IMR-90 (cell line): ENCODE measurements around the gene EEF1G. TPM values are rescaled to one million over a fixed set of nuclear protein-coding genes. Genes with fewer than 3 reads are reported as not detected.

Experiments
- ATAC-seq: fragments of 200-7000 bp; cut with Tn5 transposase; 2 replicates; pipeline ENCODE4 v1.9.1; 2020; ENCODE audit warnings: low read depth, mild to moderate bottlenecking, moderate library complexity
- BruUV-seq: library from RNA; stranded (reverse); fragments of 400-500 nt; replicated peaks from 2 replicates; lab custom pipeline; 2021; lab: Mats Ljungman, UMichigan
- CTCF ChIA-PET: fragments of 300-600 bp; formaldehyde crosslinking; extraction: SDS; loops from one replicate; lab custom pipeline; 2021; ENCODE audit warnings: antibody characterized with exemption; lab: Yijun Ruan, JAX
- POLR2A ChIA-PET: fragments of 300-600 bp; sonication (Branson Sonifier 250); formaldehyde crosslinking; loops from one replicate; lab custom pipeline; 2022; ENCODE audit warnings: antibody characterized with exemption; ENCODE audit not compliant: unreplicated experiment; lab: Charles Lee
- DNase-seq: peaks from one replicate; pipeline ENCODE4 v3.0.0; 2013
- H2AFZ ChIP-seq: replicated peaks from 2 replicates; pipeline ENCODE3; 2013; ENCODE audit warnings: low read length, mild to moderate bottlenecking; ENCODE audit not compliant: poor library complexity
- H2AK5ac ChIP-seq: 2 replicates; pipeline ENCODE4 v1.6.1; 2013; ENCODE audit warnings: low read depth, low read length, inconsistent platforms
- H2AK9ac ChIP-seq: replicated peaks from 2 replicates; pipeline ENCODE3; 2013; ENCODE audit warnings: mild to moderate bottlenecking, low read depth, low read length, moderate library complexity; ENCODE audit not compliant: poor library complexity
- H2BK120ac ChIP-seq: 2 replicates; pipeline ENCODE4 v1.6.1; 2013; ENCODE audit warnings: low read depth, low read length, inconsistent platforms
- H2BK15ac ChIP-seq: 3 replicates; pipeline ENCODE4 v1.6.1; 2013; ENCODE audit warnings: low read depth, low read length, inconsistent platforms
- H2BK20ac ChIP-seq: 2 replicates; pipeline ENCODE4 v1.6.1; 2013; ENCODE audit warnings: low read depth, mild to moderate bottlenecking, inconsistent platforms, low read length, moderate library complexity
- H2BK5ac ChIP-seq: 2 replicates; pipeline ENCODE4 v1.6.1; 2013; ENCODE audit warnings: mild to moderate bottlenecking, low read depth, low read length, inconsistent platforms; ENCODE audit not compliant: poor library complexity, severe bottlenecking
- H3K14ac ChIP-seq: replicated peaks from 2 replicates; pipeline ENCODE4 v1.6.1; 2013; ENCODE audit warnings: low read depth, low read length, inconsistent platforms
- H3K18ac ChIP-seq: 2 replicates; pipeline ENCODE4 v1.6.1; 2013; ENCODE audit warnings: low read depth, low read length, control low read depth
- H3K23ac ChIP-seq: 2 replicates; pipeline ENCODE4 v1.6.1; 2013; ENCODE audit warnings: low read depth, low read length, inconsistent platforms
- H3K27ac ChIP-seq: 2 replicates; pipeline ENCODE4 v1.5.1; 2013; ENCODE audit warnings: mild to moderate bottlenecking, control low read depth, low read length; ENCODE audit not compliant: insufficient read depth
- H3K27me3 ChIP-seq: 2 replicates; pipeline ENCODE4 v1.6.1; 2013; ENCODE audit warnings: low read length; ENCODE audit not compliant: control insufficient read depth, insufficient read depth
- H3K36me3 ChIP-seq: 2 replicates; pipeline ENCODE4 v1.6.1; 2013; ENCODE audit warnings: low read length, mixed read lengths; ENCODE audit not compliant: control insufficient read depth, insufficient read depth
- H3K4ac ChIP-seq: 2 replicates; pipeline ENCODE4 v1.6.1; 2013; ENCODE audit warnings: low read depth, low read length, inconsistent platforms
- H3K4me1 ChIP-seq: 2 replicates; pipeline ENCODE4 v1.6.1; 2013; ENCODE audit warnings: low read length, mixed read lengths; ENCODE audit not compliant: control insufficient read depth, insufficient read depth
- H3K4me2 ChIP-seq: 2 replicates; pipeline ENCODE4 v1.6.1; 2013; ENCODE audit warnings: low read depth, mild to moderate bottlenecking, control low read depth, low read length, moderate library complexity
- H3K4me3 ChIP-seq: 2 replicates; pipeline ENCODE4 v1.5.1; 2013; ENCODE audit warnings: low read depth, mild to moderate bottlenecking, control low read depth, low read length, moderate library complexity; ENCODE audit not compliant: insufficient read depth
- H3K56ac ChIP-seq: 2 replicates; pipeline ENCODE4 v1.6.1; 2013; ENCODE audit warnings: low read length, inconsistent platforms; ENCODE audit not compliant: insufficient read depth; ENCODE audit errors: extremely low read depth
- H3K79me1 ChIP-seq, 2 experiments: 2 replicates each; pipeline ENCODE4 v1.6.1; 2013; ENCODE audit warnings: low read length in 2 of 2, inconsistent platforms in 1 of 2, low read depth in 1 of 2
- H3K9ac ChIP-seq: 2 replicates; pipeline ENCODE4 v1.6.1; 2013; ENCODE audit warnings: low read depth, low read length, control low read depth
- H3K9me1 ChIP-seq: 2 replicates; pipeline ENCODE4 v1.6.1; 2013; ENCODE audit warnings: low read length, inconsistent platforms; ENCODE audit not compliant: insufficient read depth
- H3K9me3 ChIP-seq: 2 replicates; pipeline ENCODE4 v1.6.1; 2013; ENCODE audit warnings: low read length; ENCODE audit not compliant: control insufficient read depth, insufficient read depth
- H4K20me1 ChIP-seq: 2 replicates; pipeline ENCODE4 v1.6.1; 2013; ENCODE audit warnings: low read length, inconsistent platforms; ENCODE audit not compliant: insufficient read depth
- H4K5ac ChIP-seq: 2 replicates; pipeline ENCODE4 v1.6.1; 2013; ENCODE audit warnings: mild to moderate bottlenecking, low read depth, low read length, control low read depth
- H4K8ac ChIP-seq, 2 experiments: 2 replicates each; pipeline ENCODE4 v1.6.1; 2013; ENCODE audit warnings: low read depth in 2 of 2, low read length in 2 of 2, control low read depth in 1 of 2, inconsistent platforms in 1 of 2
- H4K91ac ChIP-seq: 2 replicates; pipeline ENCODE4 v1.6.1; 2013; ENCODE audit warnings: low read depth, low read length, inconsistent platforms; ENCODE audit not compliant: insufficient read depth
- CHD1 ChIP-seq: IDR thresholded peaks from 2 replicates; pipeline ENCODE4 v1.6.1; 2012; ENCODE audit warnings: low read depth, low read length, improper control_type of control experiment
- MAFK ChIP-seq: IDR thresholded peaks from 2 replicates; pipeline ENCODE4 v1.6.1; 2012; ENCODE audit warnings: low read depth, low read length, improper control_type of control experiment
- MAZ ChIP-seq: IDR thresholded peaks from 2 replicates; pipeline ENCODE4 v1.6.1; 2012; ENCODE audit warnings: low read depth, mild to moderate bottlenecking, low read length, improper control_type of control experiment, moderate library complexity, borderline replicate concordance
- RCOR1 ChIP-seq: IDR thresholded peaks from 2 replicates; pipeline ENCODE4 v1.6.1; 2012; ENCODE audit warnings: mild to moderate bottlenecking, low read length, improper control_type of control experiment; ENCODE audit not compliant: insufficient replicate concordance
- RFX5 ChIP-seq: IDR thresholded peaks from 2 replicates; pipeline ENCODE4 v1.8.0; 2012; ENCODE audit warnings: low read depth, mild to moderate bottlenecking, low read length, moderate library complexity
- WGBS, 2 experiments: methylation state at CpG; one replicate each; pipeline versions ENCODE4 v1.1.5 to v1.1.7; 2013; ENCODE audit warnings: missing lambda C conversion rate in 2 of 2; ENCODE audit not compliant: insufficient read length in 1 of 2; ENCODE audit errors: extremely low coverage in 2 of 2; 5-methylcytosine and 5-hydroxymethylcytosine counted together
- dilution Hi-C: fragments of 300-500 bp; cut with HindIII; formaldehyde crosslinking; loops from one replicate; pipeline ENCODE4 v1.14.3; 2018; ENCODE audit warnings: low sequenced_read_pairs; ENCODE audit not compliant: unreplicated experiment
- in situ Hi-C: fragments of 300-500 bp; cut with MboI; formaldehyde crosslinking; loops from 3 replicates; pipeline ENCODE4 v1.14.3; 2019; ENCODE audit warnings: low sequenced_read_pairs, inconsistent platforms, mixed read lengths
- intact Hi-C: fragments of 100-400 bp; cut with micrococcal nuclease; formaldehyde crosslinking; loops from 2 replicates; pipeline ENCODE4 v1.10.0; 2022
- polyA plus RNA-seq, 3 experiments: library from polyadenylated mRNA; depleted of rRNA; stranded (reverse); fragments of >200 nt; gene quantifications; 2 replicates each; pipeline ENCODE4 v1.2.3, GENCODE V29; 2012; ENCODE audit warnings: low replicate concordance in 1 of 3
- total RNA-seq: library from RNA; depleted of rRNA; stranded (reverse); fragments of >200 nt; gene quantifications from 2 replicates; pipeline ENCODE4 v1.2.3, GENCODE V29; 2012

Gene EEF1G
- total and polyA plus RNA-seq, 2 of the 4 experiments (the other 2 are of a cell fraction) = 1,684 to 1,857 TPM

- CTCF ChIA-PET = interaction anchor here (3.1 kb wide), 1 partner anchor 11 kb away, joined by 23 read pairs; no protein-coding TSS in a partner anchor
- peak overlapping the region; percentile 96 for H2AK9ac ChIP-seq
- dilution Hi-C loops (no loop called here), in situ Hi-C loops (loop anchor here (5.0 kb wide), 2 partner anchors 132 to 157 kb away; no protein-coding TSS in a partner anchor), intact Hi-C loops (no loop called here)
- H3K9me3 ChIP-seq = no peaks in the 10 kb centered on the region
- H4K5ac ChIP-seq = peak overlapping the region; percentile 57
- H4K20me1 ChIP-seq = peaks cover 21% of the 10 kb centered on the region
- H4K91ac ChIP-seq = peak overlapping the region; percentile 99
- no TSS peak for BruUV-seq
- H4K8ac ChIP-seq = peak overlapping the region; percentile 93 to 99
- peak overlapping the region; percentile 93 for H3K4me2 ChIP-seq
- peak overlapping the region; percentile 92 for H2BK15ac ChIP-seq
- H2BK20ac ChIP-seq = peak overlapping the region; percentile 99
- no peaks in the 10 kb centered on the region for H3K27me3 ChIP-seq
- peak overlapping the region; percentile 66; the same call in 1 of the 2 replicates for H3K9ac ChIP-seq
- H2BK120ac ChIP-seq = peak overlapping the region; percentile 99
- H3K18ac ChIP-seq = peak overlapping the region; percentile 93
- peak overlapping the region; percentile 97 for H3K14ac ChIP-seq
- peak overlapping the region; percentile 99 for H2BK5ac ChIP-seq
- peak overlapping the region; percentile 99 for H3K56ac ChIP-seq
- H3K4me1 ChIP-seq = peaks cover 38% of the 10 kb centered on the region
- H3K23ac ChIP-seq = peak overlapping the region; percentile 100
- POLR2A ChIA-PET = interaction anchor here (2.0 kb wide), 1 partner anchor 11 kb away, joined by 16 read pairs; no protein-coding TSS in a partner anchor
- H3K4me3 ChIP-seq = no peak overlapping the region
- peaks cover 27% of the 10 kb centered on the region for H3K9me1 ChIP-seq
- DNase-seq = no peak
- peaks cover 16 to 59% of the 10 kb centered on the region in 2 experiments; a peak in 3 of 4 replicates for H3K79me1 ChIP-seq
- peak overlapping the region; percentile 98 for H3K4ac ChIP-seq
- peaks cover 13% of the 10 kb centered on the region for H3K36me3 ChIP-seq
- peak overlapping the region; percentile 68 for H2AFZ ChIP-seq
- no CpG with 5 or more reads among the region's 7 CpGs for WGBS, 2 experiments
- ATAC-seq = no peak
- TF ChIP-seq CHD1 (no peak), MAFK (peak; percentile 4; the same call in 1 of the 2 replicates), RFX5 (peak; percentile 1; the same call in 1 of the 2 replicates), RCOR1 (no peak), MAZ (peak; percentile 46; the same call in 1 of the 2 replicates)
- H2AK5ac ChIP-seq = peak overlapping the region; percentile 99
- peak overlapping the region; percentile 97 for H3K27ac ChIP-seq
These were observed 19.1 kb downstream of the EEF1G start for GRCh38 chr11:62554387-62555167.
